ENCODE measurements around the gene ANGPTL2. TPM values are rescaled to one million over a fixed set of nuclear protein-coding genes. Genes with fewer than 3 reads are reported as not detected.

ANGPTL2 gene
- polyA plus RNA-seq, 2 of the 4 experiments (the other 2 are of a cell fraction) = 0.06 TPM; not detected in 1

DNA sequence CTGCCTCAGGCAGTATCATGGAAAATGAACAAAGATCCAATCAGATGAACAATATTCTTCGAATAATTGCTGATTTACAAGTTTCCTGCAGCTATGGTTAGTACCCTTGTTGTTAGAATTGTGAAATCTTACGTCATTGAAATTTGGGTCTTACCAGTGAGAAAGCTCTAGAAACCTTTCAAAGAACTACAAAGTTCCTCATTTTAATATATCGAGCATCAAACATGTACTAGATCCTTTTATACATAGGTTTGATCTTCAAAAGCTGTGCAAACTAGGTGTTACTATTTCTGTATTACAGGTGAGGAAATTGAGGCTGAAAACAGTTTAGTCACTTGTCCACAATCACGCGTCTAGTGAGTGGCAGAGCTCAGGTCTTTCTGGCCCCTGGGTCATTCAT is 43.7 kb upstream of the ANGPTL2 start:
- CTCF ChIA-PET = interaction anchor here (1.1 to 2.5 kb wide), 4 partner anchors 9 to 201 kb away, joined by 3 to 7 read pairs (median 4); no protein-coding TSS in a partner anchor
- WGBS (ENCODE audit: missing lambda C conversion rate) = 74% methylated on average over 5 of the region's 5 CpGs

DNA sequence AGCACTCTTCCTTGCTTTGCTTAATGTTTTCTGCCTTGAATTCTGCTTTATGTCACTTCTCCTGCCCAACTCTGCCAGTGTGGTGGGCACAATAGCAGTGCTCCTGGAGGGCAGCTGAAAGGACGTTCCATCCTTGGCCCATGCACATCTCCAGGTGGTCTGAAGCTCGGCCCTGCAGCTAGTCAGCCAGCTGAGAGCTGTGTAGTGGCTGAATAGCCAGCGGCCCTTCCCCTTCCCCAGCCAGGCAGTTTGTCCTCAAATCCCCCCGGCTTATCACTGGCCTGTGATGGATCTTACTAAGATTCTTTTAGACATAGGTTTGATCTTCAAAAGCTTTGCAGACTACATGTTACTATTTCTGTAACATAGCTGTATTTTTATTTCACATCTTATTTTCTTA is 42.7 kb upstream of the ANGPTL2 start:
- DNase-seq (ENCODE audit: low read depth in 1 of 2, low spot score in 1 of 2) (no peak), ATAC-seq (no peak), FAIRE-seq (no peak)
- CTCF ChIA-PET = interaction anchor here (0.9 to 2.5 kb wide), 5 partner anchors 10 to 200 kb away, joined by 3 to 7 read pairs (median 3); no protein-coding TSS in a partner anchor
- Histone ChIP-seq H3K4me2 (no peak overlapping the region), H3K4me1 (peaks cover 16% of the 10 kb centered on the region; the same call in 2 of the 3 replicates), H3K27ac (no peak overlapping the region), H3K4me3 (no peak overlapping the region), H3K9me3 (no peaks in the 10 kb centered on the region)
- POLR2A ChIA-PET = no interaction called here
- 80% methylated on average over 4 of the region's 4 CpGs for WGBS (ENCODE audit: missing lambda C conversion rate)
- TF ChIP-seq FOXS1 (CRISPR knock-in tag; IDR thresholded peaks at IDR 0.05) (no peak), NFE2L2 (conservative IDR thresholded peaks at IDR 0.05; ENCODE audit: low read length) (no peak), TFCP2L1 (CRISPR knock-in tag; IDR thresholded peaks at IDR 0.05) (no peak), ZC3H11A (IDR thresholded peaks at IDR 0.05) (no peak), GATA3 (IDR thresholded peaks at IDR 0.05; ENCODE audit: borderline replicate concordance) (no peak), MAFK (IDR thresholded peaks at IDR 0.05; ENCODE audit: partially characterized antibody) (no peak), CHD2 (IDR thresholded peaks at IDR 0.05; ENCODE audit: low read length, partially characterized antibody) (no peak), FOSL2 (IDR thresholded peaks at IDR 0.05) (no peak), FOSL2 (CRISPR knock-in tag; IDR thresholded peaks at IDR 0.05) (no peak), EP300 (IDR thresholded peaks at IDR 0.05) (no peak), RAD21 (conservative IDR thresholded peaks at IDR 0.05 in 1 of 2, IDR thresholded peaks at IDR 0.05 in 1 of 2) (no peak), RARB (CRISPR knock-in tag; IDR thresholded peaks at IDR 0.05) (no peak), RCOR1 (IDR thresholded peaks at IDR 0.05; ENCODE audit: low read depth, low read length) (no peak), JUN (IDR thresholded peaks at IDR 0.05) (no peak), MAZ (IDR thresholded peaks at IDR 0.05; ENCODE audit: borderline replicate concordance, low read depth, low read length) (no peak), CBX8 (IDR thresholded peaks at IDR 0.05) (no peak), HEYL (CRISPR knock-in tag; IDR thresholded peaks at IDR 0.05) (no peak), BHLHE40 (IDR thresholded peaks at IDR 0.05; ENCODE audit: low read depth, low read length) (no peak)
- TF ChIP-seq, protein P1, sequence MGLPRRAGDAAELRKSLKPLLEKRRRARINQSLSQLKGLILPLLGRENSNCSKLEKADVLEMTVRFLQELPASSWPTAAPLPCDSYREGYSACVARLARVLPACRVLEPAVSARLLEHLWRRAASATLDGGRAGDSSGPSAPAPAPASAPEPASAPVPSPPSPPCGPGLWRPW (IDR thresholded peaks at IDR 0.05) = no peak
- TF ChIP-seq, protein P2, sequence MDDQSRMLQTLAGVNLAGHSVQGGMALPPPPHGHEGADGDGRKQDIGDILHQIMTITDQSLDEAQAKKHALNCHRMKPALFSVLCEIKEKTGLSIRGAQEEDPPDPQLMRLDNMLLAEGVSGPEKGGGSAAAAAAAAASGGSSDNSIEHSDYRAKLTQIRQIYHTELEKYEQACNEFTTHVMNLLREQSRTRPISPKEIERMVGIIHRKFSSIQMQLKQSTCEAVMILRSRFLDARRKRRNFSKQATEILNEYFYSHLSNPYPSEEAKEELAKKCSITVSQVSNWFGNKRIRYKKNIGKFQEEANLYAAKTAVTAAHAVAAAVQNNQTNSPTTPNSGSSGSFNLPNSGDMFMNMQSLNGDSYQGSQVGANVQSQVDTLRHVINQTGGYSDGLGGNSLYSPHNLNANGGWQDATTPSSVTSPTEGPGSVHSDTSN (IDR thresholded peaks at IDR 0.05) = no peak
- TF ChIP-seq, protein P3, sequence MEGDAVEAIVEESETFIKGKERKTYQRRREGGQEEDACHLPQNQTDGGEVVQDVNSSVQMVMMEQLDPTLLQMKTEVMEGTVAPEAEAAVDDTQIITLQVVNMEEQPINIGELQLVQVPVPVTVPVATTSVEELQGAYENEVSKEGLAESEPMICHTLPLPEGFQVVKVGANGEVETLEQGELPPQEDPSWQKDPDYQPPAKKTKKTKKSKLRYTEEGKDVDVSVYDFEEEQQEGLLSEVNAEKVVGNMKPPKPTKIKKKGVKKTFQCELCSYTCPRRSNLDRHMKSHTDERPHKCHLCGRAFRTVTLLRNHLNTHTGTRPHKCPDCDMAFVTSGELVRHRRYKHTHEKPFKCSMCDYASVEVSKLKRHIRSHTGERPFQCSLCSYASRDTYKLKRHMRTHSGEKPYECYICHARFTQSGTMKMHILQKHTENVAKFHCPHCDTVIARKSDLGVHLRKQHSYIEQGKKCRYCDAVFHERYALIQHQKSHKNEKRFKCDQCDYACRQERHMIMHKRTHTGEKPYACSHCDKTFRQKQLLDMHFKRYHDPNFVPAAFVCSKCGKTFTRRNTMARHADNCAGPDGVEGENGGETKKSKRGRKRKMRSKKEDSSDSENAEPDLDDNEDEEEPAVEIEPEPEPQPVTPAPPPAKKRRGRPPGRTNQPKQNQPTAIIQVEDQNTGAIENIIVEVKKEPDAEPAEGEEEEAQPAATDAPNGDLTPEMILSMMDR (IDR thresholded peaks at IDR 0.05) = no peak

More for the DNA sequence above, 43.7 kb upstream of the ANGPTL2 start:
- POLR2A ChIA-PET = interaction anchor here (0.6 kb wide), 2 partner anchors 44 to 731 kb away, joined by 5 to 6 read pairs; partner anchors contain the start of gene ANGPTL2
- Histone ChIP-seq H3K4me2 (no peak overlapping the region), H3K4me1 (peaks cover 16% of the 10 kb centered on the region; the same call in 2 of the 3 replicates), H3K9me3 (no peaks in the 10 kb centered on the region), H3K4me3 (no peak overlapping the region), H3K27ac (no peak overlapping the region)
- FAIRE-seq = no peak
- DNase-seq (ENCODE audit: low read depth in 1 of 2, low spot score in 1 of 2) = no peak
- ATAC-seq = no peak
- TF ChIP-seq, protein P1 (IDR thresholded peaks at IDR 0.05) = no peak
- TF ChIP-seq EHMT2 (IDR thresholded peaks at IDR 0.05; ENCODE audit: low read depth) (no peak), BHLHE40 (IDR thresholded peaks at IDR 0.05; ENCODE audit: low read depth, low read length) (no peak), FOSL2 (IDR thresholded peaks at IDR 0.05) (no peak), FOSL2 (CRISPR knock-in tag; IDR thresholded peaks at IDR 0.05) (no peak), TFCP2L1 (CRISPR knock-in tag; IDR thresholded peaks at IDR 0.05) (no peak), NR3C1 (IDR thresholded peaks at IDR 0.05) (no peak), RNF2 (IDR thresholded peaks at IDR 0.05; ENCODE audit: borderline replicate concordance, low read depth) (no peak), CEBPB (IDR thresholded peaks at IDR 0.05) (no peak), FOSB (CRISPR knock-in tag; IDR thresholded peaks at IDR 0.05) (no peak), FOXS1 (CRISPR knock-in tag; IDR thresholded peaks at IDR 0.05) (no peak), EP300 (IDR thresholded peaks at IDR 0.05) (no peak), ZFP36 (IDR thresholded peaks at IDR 0.05; ENCODE audit: borderline replicate concordance, partially characterized antibody) (no peak), SMC3 (IDR thresholded peaks at IDR 0.05) (no peak), SREBF2 (IDR thresholded peaks at IDR 0.05) (no peak), NPAS2 (CRISPR knock-in tag; IDR thresholded peaks at IDR 0.05; ENCODE audit: borderline replicate concordance) (no peak), MYC (IDR thresholded peaks at IDR 0.05; ENCODE audit: borderline replicate concordance, low read length) (no peak), JUNB (IDR thresholded peaks at IDR 0.05) (no peak)
- TF ChIP-seq, protein P3 (IDR thresholded peaks at IDR 0.05) = no peak
- TF ChIP-seq, protein P4, sequence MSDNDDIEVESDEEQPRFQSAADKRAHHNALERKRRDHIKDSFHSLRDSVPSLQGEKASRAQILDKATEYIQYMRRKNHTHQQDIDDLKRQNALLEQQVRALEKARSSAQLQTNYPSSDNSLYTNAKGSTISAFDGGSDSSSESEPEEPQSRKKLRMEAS (IDR thresholded peaks at IDR 0.05) = no peak

Measured in A549 (cell line).